ENCODE results near the gene CR1. TPM values are rescaled to one million over a fixed set of nuclear protein-coding genes. Genes with fewer than 3 reads are reported as not detected.

CR1 gene
- total RNA-seq, 1 experiment from 2014 or later, result 0.07 TPM

- H3K27ac ChIP-seq (ENCODE audit: low read depth, low read length), result no peak overlapping the region
- H3K4me2 ChIP-seq (ENCODE audit: low read length), result no peak overlapping the region
- POLR2A ChIA-PET, result no interaction called here
- no peaks in the 10 kb centered on the region for H3K36me3 ChIP-seq (ENCODE audit: control insufficient read depth in 1 of 2, insufficient read depth in 2 of 2, low read length in 2 of 2)
- no peaks in the 10 kb centered on the region for H4K20me1 ChIP-seq (ENCODE audit: insufficient read depth)
- no peaks in the 10 kb centered on the region for H3K27me3 ChIP-seq (ENCODE audit: insufficient read depth, low read length)
- H3K9me2 ChIP-seq (ENCODE audit: insufficient read depth), result no peaks in the 10 kb centered on the region
- no peak overlapping the region for H2AFZ ChIP-seq (ENCODE audit: low read depth, low read length, poor library complexity, severe bottlenecking)
- intact Hi-C loops (cut with micrococcal nuclease), result no loop called here
- no peak for DNase-seq (ENCODE audit: low read depth, low spot score)
- TF ChIP-seq RAD21 (IDR thresholded peaks at IDR 0.05; ENCODE audit: low read depth), result no peak
- no peak for TF ChIP-seq POLR2A (IDR thresholded peaks at IDR 0.05; ENCODE audit: borderline replicate concordance, extremely low read depth, insufficient read depth, insufficient read length)
- TF ChIP-seq FOSL1 (IDR thresholded peaks at IDR 0.05; ENCODE audit: low read depth), result no peak
- no peak for TF ChIP-seq JUND (IDR thresholded peaks at IDR 0.05)
- TF ChIP-seq ZBTB33 (IDR thresholded peaks at IDR 0.05; ENCODE audit: extremely low read depth, insufficient replicate concordance, low read length), result no peak
- no peak for TF ChIP-seq CTCF (IDR thresholded peaks at IDR 0.05 in 2 of 3, conservative IDR thresholded peaks at IDR 0.05 in 1 of 3; ENCODE audit: borderline replicate concordance in 1 of 3, insufficient read depth in 1 of 3, low read depth in 2 of 3, low read length in 2 of 3)
- no peak for TF ChIP-seq ATF3 (IDR thresholded peaks at IDR 0.05)
- CTCF ChIA-PET, result no interaction called here
- no peaks in the 10 kb centered on the region for H3K4me1 ChIP-seq (ENCODE audit: control insufficient read depth in 1 of 2, insufficient read depth in 2 of 2, low read length in 2 of 2)
- H3K9me3 ChIP-seq (ENCODE audit: control insufficient read depth in 1 of 2, insufficient read depth in 1 of 2, low read depth in 1 of 2, low read length in 2 of 2), result no peaks in the 10 kb centered on the region
- BruUV-seq (replicated peaks), result no TSS peak
- H3K79me2 ChIP-seq (ENCODE audit: insufficient read depth, low read length), result no peaks in the 10 kb centered on the region
- H3K9ac ChIP-seq (ENCODE audit: low read length), result no peak overlapping the region
- RAD21 ChIA-PET (ENCODE audit: low non-redundant PET in 1 of 2, low total read pairs in 2 of 2, uncharacterized antibody in 2 of 2, unreplicated experiment in 2 of 2), result no interaction called here
- no peak overlapping the region for H3K4me3 ChIP-seq (replicated peaks in 1 of 2; ENCODE audit: low read depth in 1 of 2, low read length in 2 of 2)
- no peak for ATAC-seq
Measured at GRCh38 chr1:207612762-207613161, 116.8 kb downstream of the CR1 start.

All from HCT116 (cell line).